HEK293 (cell line): Measurements from ENCODE around the gene KLHL40.

Experiments used
- CTCF ChIA-PET: fragments of 350-600 bp; formaldehyde crosslinking; extraction: SDS; loops from one replicate; lab custom pipeline; 2021; ENCODE audit warnings: antibody characterized with exemption; lab: Yijun Ruan, JAX
- POLR2A ChIA-PET: fragments of 300-600 bp; formaldehyde crosslinking; extraction: SDS; loops from one replicate; lab custom pipeline; 2020; ENCODE audit warnings: antibody characterized with exemption, inconsistent platforms; lab: Yijun Ruan, JAX
- H3K27ac ChIP-seq: fragments of 200-500 bp; sonication (Bioruptor generic); 2 replicates; pipeline ENCODE4 v1.5.1; 2014; ENCODE audit warnings: low read depth, low read length, control low read depth, inconsistent platforms; ENCODE audit errors: extremely low read depth
- H3K36me3 ChIP-seq, 2 experiments: fragments of 200-500 bp in 1 of 2; sonication (Bioruptor generic) in 1 of 2; 1 replicate in 1 of 2; 2 replicates in 1 of 2; pipeline ENCODE4 v1.5.1; 2014 to 2017; ENCODE audit warnings: inconsistent platforms in 2 of 2, low read length in 2 of 2; ENCODE audit not compliant: control insufficient read depth in 2 of 2, insufficient read depth in 1 of 2
- H3K4me1 ChIP-seq: fragments of 200-500 bp; sonication (Bioruptor generic); 2 replicates; pipeline ENCODE4 v1.5.1; 2014; ENCODE audit warnings: mild to moderate bottlenecking, low read length, inconsistent platforms; ENCODE audit not compliant: control insufficient read depth, insufficient read depth
- H3K4me3 ChIP-seq: 2 replicates; pipeline ENCODE4 v1.5.1; 2011; ENCODE audit warnings: low read depth, mild to moderate bottlenecking, control low read depth, low read length, moderate library complexity
- H3K9me3 ChIP-seq: fragments of 200-500 bp; sonication (Bioruptor generic); 2 replicates; pipeline ENCODE4 v1.5.1; 2014; ENCODE audit warnings: low read depth, low read length, inconsistent platforms; ENCODE audit not compliant: control insufficient read depth, insufficient read depth
- BCL11A ChIP-seq: fragments of 450-650 bp; formaldehyde crosslinking; IDR thresholded peaks from 2 replicates; pipeline ENCODE4 v1.5.1; 2016; ENCODE audit warnings: low read depth, missing biosample characterization, missing genetic modification characterization
- EGR2 ChIP-seq: fragments of 450-650 bp; formaldehyde crosslinking; IDR thresholded peaks from 2 replicates; pipeline ENCODE4 v1.5.1; 2016; ENCODE audit warnings: low read depth, missing biosample characterization, missing genetic modification characterization
- MZF1 ChIP-seq: fragments of 450-650 bp; formaldehyde crosslinking; IDR thresholded peaks from 2 replicates; pipeline ENCODE4 v1.5.1; 2017; ENCODE audit warnings: missing biosample characterization, missing genetic modification characterization, borderline replicate concordance
- SCRT1 ChIP-seq: fragments of 450-650 bp; formaldehyde crosslinking; IDR thresholded peaks from 2 replicates; pipeline ENCODE4 v1.5.1; 2016; ENCODE audit warnings: missing biosample characterization, missing genetic modification characterization, borderline replicate concordance
- ZBTB1 ChIP-seq: fragments of 450-650 bp; formaldehyde crosslinking; IDR thresholded peaks from 2 replicates; pipeline ENCODE4 v1.5.1; 2016; ENCODE audit warnings: missing biosample characterization, missing genetic modification characterization
- ZBTB17 ChIP-seq: fragments of 450-650 bp; formaldehyde crosslinking; IDR thresholded peaks from 2 replicates; pipeline ENCODE4 v1.5.1; 2016; ENCODE audit warnings: missing biosample characterization, missing genetic modification characterization
- ZBTB21 ChIP-seq: fragments of 450-650 bp; formaldehyde crosslinking; IDR thresholded peaks from 2 replicates; pipeline ENCODE4 v1.5.1; 2017; ENCODE audit warnings: missing biosample characterization, missing genetic modification characterization
- ZBTB48 ChIP-seq: fragments of 450-650 bp; formaldehyde crosslinking; IDR thresholded peaks from 2 replicates; pipeline ENCODE4 v1.5.1; 2016; ENCODE audit warnings: missing biosample characterization, missing genetic modification characterization
- ZNF114 ChIP-seq: fragments of 450-650 bp; formaldehyde crosslinking; IDR thresholded peaks from 2 replicates; pipeline ENCODE4 v1.5.0; 2017; ENCODE audit warnings: missing biosample characterization, missing genetic modification characterization
- ZNF18 ChIP-seq: fragments of 450-650 bp; formaldehyde crosslinking; IDR thresholded peaks from 2 replicates; pipeline ENCODE4 v1.5.1; 2016; ENCODE audit warnings: missing biosample characterization, missing genetic modification characterization
- ZNF2 ChIP-seq: fragments of 450-650 bp; formaldehyde crosslinking; IDR thresholded peaks from 2 replicates; pipeline ENCODE4 v1.5.1; 2016; ENCODE audit warnings: missing biosample characterization, missing genetic modification characterization
- ZNF248 ChIP-seq: fragments of 450-650 bp; formaldehyde crosslinking; IDR thresholded peaks from 2 replicates; pipeline ENCODE4 v1.5.1; 2017; ENCODE audit warnings: missing biosample characterization, missing genetic modification characterization
- ZNF366 ChIP-seq: fragments of 450-650 bp; formaldehyde crosslinking; conservative IDR thresholded peaks from 2 replicates; pipeline ENCODE4 v1.5.1; 2016; ENCODE audit warnings: missing biosample characterization, missing genetic modification characterization
- ZNF488 ChIP-seq: fragments of 450-650 bp; formaldehyde crosslinking; IDR thresholded peaks from 2 replicates; pipeline ENCODE4 v1.5.1; 2016; ENCODE audit warnings: missing biosample characterization, missing genetic modification characterization
- ZNF501 ChIP-seq: fragments of 450-650 bp; formaldehyde crosslinking; IDR thresholded peaks from 2 replicates; pipeline ENCODE4 v1.5.1; 2016; ENCODE audit warnings: missing biosample characterization, missing genetic modification characterization
- ZNF548 ChIP-seq: fragments of 450-650 bp; formaldehyde crosslinking; IDR thresholded peaks from 2 replicates; pipeline ENCODE4 v1.5.1; 2016; ENCODE audit warnings: missing biosample characterization, missing genetic modification characterization
- ZNF549 ChIP-seq: fragments of 450-650 bp; IDR thresholded peaks from 2 replicates; pipeline ENCODE4 v1.5.1; 2018; ENCODE audit warnings: missing biosample characterization, missing genetic modification characterization, mild to moderate bottlenecking, inconsistent platforms, moderate library complexity
- ZNF621 ChIP-seq: fragments of 450-650 bp; formaldehyde crosslinking; IDR thresholded peaks from 2 replicates; pipeline ENCODE4 v1.5.1; 2017; ENCODE audit warnings: missing biosample characterization, missing genetic modification characterization
- ZNF776 ChIP-seq: fragments of 450-650 bp; formaldehyde crosslinking; IDR thresholded peaks from 2 replicates; pipeline ENCODE4 v1.5.0; 2017; ENCODE audit warnings: missing biosample characterization, missing genetic modification characterization, borderline replicate concordance
- ZNF791 ChIP-seq: fragments of 450-650 bp; formaldehyde crosslinking; IDR thresholded peaks from 2 replicates; pipeline ENCODE4 v1.5.1; 2016; ENCODE audit warnings: missing biosample characterization, missing genetic modification characterization
- ZNF792 ChIP-seq: fragments of 450-650 bp; formaldehyde crosslinking; IDR thresholded peaks from 2 replicates; pipeline ENCODE4 v1.5.1; 2016; ENCODE audit warnings: missing biosample characterization, missing genetic modification characterization
- ZNF837 ChIP-seq: fragments of 450-650 bp; formaldehyde crosslinking; IDR thresholded peaks from 2 replicates; pipeline ENCODE4 v1.5.1; 2016; ENCODE audit warnings: missing biosample characterization, missing genetic modification characterization
- ZSCAN16 ChIP-seq: fragments of 450-650 bp; formaldehyde crosslinking; IDR thresholded peaks from 2 replicates; pipeline ENCODE4 v1.5.1; 2016; ENCODE audit warnings: missing biosample characterization, missing genetic modification characterization
- TF ChIP-seq, protein P1 (sequence below): fragments of 450-650 bp; formaldehyde crosslinking; IDR thresholded peaks from 2 replicates; pipeline ENCODE4 v1.5.1; 2017; ENCODE audit warnings: missing biosample characterization, missing genetic modification characterization
- TF ChIP-seq, protein P2 (sequence below): fragments of 450-650 bp; formaldehyde crosslinking; IDR thresholded peaks from 2 replicates; pipeline ENCODE4 v1.5.1; 2017; ENCODE audit warnings: missing biosample characterization, missing genetic modification characterization

Gene KLHL40

GRCh38 chr3:42713747-42714146, 28.4 kb downstream of the KLHL40 start (continued):
- TF ChIP-seq ZNF792 (tag by site-specific recombination) (no peak), EGR2 (tag by site-specific recombination) (no peak), ZNF837 (tag by site-specific recombination) (no peak), ZNF2 (tag by site-specific recombination) (no peak), SCRT1 (tag by site-specific recombination) (no peak), ZBTB1 (tag by site-specific recombination) (no peak), MZF1 (no peak), ZBTB17 (no peak), ZBTB48 (tag by site-specific recombination) (no peak), ZNF248 (tag by site-specific recombination) (no peak), BCL11A (no peak), ZNF488 (tag by site-specific recombination) (no peak)

DNA sequence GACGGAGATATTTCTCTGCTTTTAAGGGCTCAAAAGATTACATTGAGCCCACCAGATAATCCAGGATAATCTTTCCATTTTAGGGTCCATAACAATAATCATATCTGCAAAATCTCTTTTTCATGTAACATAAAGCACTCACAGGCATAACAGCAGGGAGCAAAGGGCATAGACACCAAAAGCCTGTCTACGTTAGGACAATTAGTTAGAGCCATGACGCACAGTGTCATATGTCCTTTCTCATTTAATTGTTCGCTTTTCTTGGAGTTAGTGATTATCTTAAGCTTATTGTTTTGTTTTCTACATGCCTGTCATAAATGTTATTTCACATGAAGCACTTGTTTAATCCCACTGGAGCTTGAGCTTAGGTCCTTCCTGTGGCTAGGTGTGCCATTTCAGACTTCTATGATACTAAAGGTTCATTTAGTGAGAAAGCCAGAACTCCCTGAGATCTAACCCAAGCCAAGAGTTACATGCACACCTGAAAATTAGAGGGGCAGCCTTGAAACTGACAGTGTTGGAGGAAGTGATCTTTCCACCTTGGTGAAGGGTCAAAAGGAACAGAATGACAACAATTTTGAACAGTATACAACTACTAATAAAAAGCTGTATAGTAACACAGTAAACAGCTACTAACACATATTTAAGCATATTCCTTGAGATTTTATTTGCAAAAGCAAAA, 29.0 kb downstream of the KLHL40 start:
- POLR2A ChIA-PET, result no interaction called here
- H3K27ac ChIP-seq, result no peak overlapping the region
- CTCF ChIA-PET, result interaction anchor here (1.2 kb wide), 1 partner anchor 31 kb away, joined by 4 read pairs; no protein-coding TSS in a partner anchor

DNA sequence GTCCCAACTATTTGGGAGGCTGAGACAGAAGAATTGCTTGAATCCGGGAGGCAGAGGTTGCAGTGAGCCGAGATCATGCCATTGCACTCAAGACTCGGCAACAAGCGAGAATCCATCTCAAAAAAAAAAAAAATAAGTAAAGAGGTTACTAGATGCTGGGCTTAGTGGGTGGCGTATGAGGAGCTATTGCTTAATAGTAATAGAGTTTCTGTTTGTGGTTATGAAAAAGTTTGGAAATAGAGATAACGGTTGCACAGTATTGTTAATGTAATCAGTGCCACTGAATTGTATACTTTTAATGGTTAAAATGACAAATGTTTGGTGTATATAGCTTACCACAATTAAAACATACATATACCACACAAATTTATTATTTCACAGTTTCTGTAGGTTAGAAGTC, 32.0 kb downstream of the KLHL40 start:
- Histone ChIP-seq H3K36me3 (no peaks in the 10 kb centered on the region), H3K4me3 (no peak overlapping the region), H3K27ac (no peak overlapping the region), H3K4me1 (no peaks in the 10 kb centered on the region), H3K9me3 (no peaks in the 10 kb centered on the region)
- CTCF ChIA-PET, result interaction anchor here (0.6 to 1.0 kb wide), 2 partner anchors 9 to 75 kb away, joined by 3 to 6 read pairs; no protein-coding TSS in a partner anchor
- POLR2A ChIA-PET, result no interaction called here
- TF ChIP-seq ZBTB21 (tag by site-specific recombination), result no peak
- no peak for TF ChIP-seq ZNF621 (tag by site-specific recombination)
- TF ChIP-seq ZNF776 (tag by site-specific recombination), result no peak
- TF ChIP-seq ZNF366 (tag by site-specific recombination), result no peak
- TF ChIP-seq ZNF791 (tag by site-specific recombination), result no peak
- no peak for TF ChIP-seq ZNF18 (tag by site-specific recombination)
- TF ChIP-seq ZNF501 (tag by site-specific recombination), result no peak
- TF ChIP-seq ZSCAN16 (tag by site-specific recombination), result no peak
- no peak for TF ChIP-seq ZNF549 (tag by site-specific recombination)
- TF ChIP-seq ZNF114 (tag by site-specific recombination), result no peak
- TF ChIP-seq, protein P1, sequence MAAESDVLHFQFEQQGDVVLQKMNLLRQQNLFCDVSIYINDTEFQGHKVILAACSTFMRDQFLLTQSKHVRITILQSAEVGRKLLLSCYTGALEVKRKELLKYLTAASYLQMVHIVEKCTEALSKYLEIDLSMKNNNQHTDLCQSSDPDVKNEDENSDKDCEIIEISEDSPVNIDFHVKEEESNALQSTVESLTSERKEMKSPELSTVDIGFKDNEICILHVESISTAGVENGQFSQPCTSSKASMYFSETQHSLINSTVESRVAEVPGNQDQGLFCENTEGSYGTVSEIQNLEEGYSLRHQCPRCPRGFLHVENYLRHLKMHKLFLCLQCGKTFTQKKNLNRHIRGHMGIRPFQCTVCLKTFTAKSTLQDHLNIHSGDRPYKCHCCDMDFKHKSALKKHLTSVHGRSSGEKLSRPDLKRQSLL (tag by site-specific recombination), result no peak

More for the DNA sequence above, 29.0 kb downstream of the KLHL40 start:
- H3K4me3 ChIP-seq, result no peak overlapping the region
- H3K9me3 ChIP-seq, result no peaks in the 10 kb centered on the region
- no peaks in the 10 kb centered on the region for H3K36me3 ChIP-seq
- TF ChIP-seq, protein P2, sequence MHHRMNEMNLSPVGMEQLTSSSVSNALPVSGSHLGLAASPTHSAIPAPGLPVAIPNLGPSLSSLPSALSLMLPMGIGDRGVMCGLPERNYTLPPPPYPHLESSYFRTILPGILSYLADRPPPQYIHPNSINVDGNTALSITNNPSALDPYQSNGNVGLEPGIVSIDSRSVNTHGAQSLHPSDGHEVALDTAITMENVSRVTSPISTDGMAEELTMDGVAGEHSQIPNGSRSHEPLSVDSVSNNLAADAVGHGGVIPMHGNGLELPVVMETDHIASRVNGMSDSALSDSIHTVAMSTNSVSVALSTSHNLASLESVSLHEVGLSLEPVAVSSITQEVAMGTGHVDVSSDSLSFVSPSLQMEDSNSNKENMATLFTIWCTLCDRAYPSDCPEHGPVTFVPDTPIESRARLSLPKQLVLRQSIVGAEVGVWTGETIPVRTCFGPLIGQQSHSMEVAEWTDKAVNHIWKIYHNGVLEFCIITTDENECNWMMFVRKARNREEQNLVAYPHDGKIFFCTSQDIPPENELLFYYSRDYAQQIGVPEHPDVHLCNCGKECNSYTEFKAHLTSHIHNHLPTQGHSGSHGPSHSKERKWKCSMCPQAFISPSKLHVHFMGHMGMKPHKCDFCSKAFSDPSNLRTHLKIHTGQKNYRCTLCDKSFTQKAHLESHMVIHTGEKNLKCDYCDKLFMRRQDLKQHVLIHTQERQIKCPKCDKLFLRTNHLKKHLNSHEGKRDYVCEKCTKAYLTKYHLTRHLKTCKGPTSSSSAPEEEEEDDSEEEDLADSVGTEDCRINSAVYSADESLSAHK (tag by site-specific recombination), result peak; percentile 81
- no peak for TF ChIP-seq ZNF548 (tag by site-specific recombination)
- no peaks in the 10 kb centered on the region for H3K4me1 ChIP-seq
